HG02759 (cell line): ENCODE data around the gene COL5A1.

ENCODE experiments used
- ATAC-seq: cut with Tn5 transposase; IDR thresholded peaks from one replicate; pipeline ENCODE4 v1.9.1; 2021; ENCODE audit warnings: mild to moderate bottlenecking, moderate library complexity; ENCODE audit not compliant: unreplicated experiment

Gene COL5A1

GRCh38 chr9:134736791-134737497 lies 95.3 kb downstream of the COL5A1 start:
- no peak for ATAC-seq

GRCh38 chr9:134737842-134738580 lies 96.4 kb downstream of the COL5A1 start:
- no peak for ATAC-seq

- no peak for ATAC-seq
Observed at GRCh38 chr9:134738869-134739659, 97.5 kb downstream of the COL5A1 start.

GRCh38 chr9:134739660-134739968 lies 98.0 kb downstream of the COL5A1 start:
- no peak for ATAC-seq

GRCh38 chr9:134740071-134740470 lies 98.5 kb downstream of the COL5A1 start:
- no peak for ATAC-seq

- ATAC-seq: no peak
Observed at GRCh38 chr9:134741846-134742245, 100.2 kb downstream of the COL5A1 start.

- ATAC-seq: no peak
Observed at GRCh38 chr9:134742822-134743535, 101.4 kb downstream of the COL5A1 start.

GRCh38 chr9:134743853-134744252 lies 102.2 kb downstream of the COL5A1 start:
- ATAC-seq: no peak

- ATAC-seq: no peak
Observed at GRCh38 chr9:134744385-134745295, 103.0 kb downstream of the COL5A1 start.

- ATAC-seq: no peak
Observed at GRCh38 chr9:134747951-134748489, 106.4 kb downstream of the COL5A1 start.

- no peak for ATAC-seq
Observed at GRCh38 chr9:134748591-134748990, 107.0 kb downstream of the COL5A1 start.

GRCh38 chr9:134750450-134751155 lies 109.0 kb downstream of the COL5A1 start:
- ATAC-seq: no peak

GRCh38 chr9:134751622-134752021 lies 110.0 kb downstream of the COL5A1 start:
- ATAC-seq: no peak

- ATAC-seq: no peak
Observed at GRCh38 chr9:134752471-134753168, 111.0 kb downstream of the COL5A1 start.

GRCh38 chr9:134753191-134753590 lies 111.6 kb downstream of the COL5A1 start:
- ATAC-seq: no peak

- ATAC-seq: no peak
Observed at GRCh38 chr9:134755221-134755907, 113.8 kb downstream of the COL5A1 start.

- ATAC-seq: no peak
Observed at GRCh38 chr9:134756098-134756497, 114.5 kb downstream of the COL5A1 start.
